Measurements from ENCODE around the gene DIS3L2. TPM values are rescaled to one million over a fixed set of nuclear protein-coding genes. Genes with fewer than 3 reads are reported as not detected.

Gene DIS3L2
- total RNA-seq, 2 donors from 2014 or later, result 39.5 to 42.4 TPM

GRCh38 chr2:231968820-231969219 lies 7.3 kb downstream of the DIS3L2 start:
- Histone ChIP-seq H3K4me1 (ENCODE audit: control insufficient read depth, insufficient read depth, low read length) (no peaks in the 10 kb centered on the region), H3K36me3 (ENCODE audit: control insufficient read depth, insufficient read depth, low read length) (peaks cover 4% of the 10 kb centered on the region), H3K4me3 (ENCODE audit: low read length) (no peak overlapping the region), H3K27me3 (ENCODE audit: control insufficient read depth, insufficient read depth, low read length, poor library complexity, severe bottlenecking) (no peaks in the 10 kb centered on the region), H3K9ac (ENCODE audit: extremely low read depth, low read length, poor library complexity, severe bottlenecking) (no peak overlapping the region), H3K9me3 (ENCODE audit: control insufficient read depth, low read length) (peaks cover 25% of the 10 kb centered on the region), H3K27ac (ENCODE audit: low read depth, low read length) (no peak overlapping the region)
- Mint-ChIP-seq H3K36me3 (ENCODE audit: low read depth) (peaks cover 16% of the 10 kb centered on the region), H3K9me3 (peaks cover 21% of the 10 kb centered on the region), H3K4me1 (no peaks in the 10 kb centered on the region), H3K27ac (no peak overlapping the region), H3K27me3 (ENCODE audit: insufficient read depth) (no peaks in the 10 kb centered on the region), H3K4me3 (no peak overlapping the region)
- DNase-seq, result no peak
- no peak for TF ChIP-seq CTCF (conservative IDR thresholded peaks at IDR 0.05)
- 89 to 95% methylated on average over 5 to 6 of the region's 6 CpGs for WGBS, 2 experiments (ENCODE audit: insufficient coverage in 1 of 2, insufficient read length in 1 of 2)

- WGBS, 2 experiments (ENCODE audit: insufficient coverage in 1 of 2, insufficient read length in 1 of 2), result 75% methylated on average over 3 of the region's 3 CpGs; no CpG with 5 or more reads in 1 of the 2 experiments
- peaks cover 21% of the 10 kb centered on the region for H3K9me3 Mint-ChIP-seq
- DNase-seq, result no peak
- H3K36me3 Mint-ChIP-seq (ENCODE audit: low read depth), result peaks cover 16% of the 10 kb centered on the region
- H3K27ac Mint-ChIP-seq, result no peak overlapping the region
- H3K9me3 ChIP-seq (ENCODE audit: control insufficient read depth, low read length), result peaks cover 25% of the 10 kb centered on the region
- H3K4me1 ChIP-seq (ENCODE audit: control insufficient read depth, insufficient read depth, low read length), result no peaks in the 10 kb centered on the region
- no peaks in the 10 kb centered on the region for H3K4me1 Mint-ChIP-seq
- H3K27ac ChIP-seq (ENCODE audit: low read depth, low read length), result no peak overlapping the region
- TF ChIP-seq CTCF (conservative IDR thresholded peaks at IDR 0.05), result no peak
- no peak overlapping the region for H3K4me3 Mint-ChIP-seq
- H3K36me3 ChIP-seq (ENCODE audit: control insufficient read depth, insufficient read depth, low read length), result peaks cover 4% of the 10 kb centered on the region
- no peak overlapping the region for H3K9ac ChIP-seq (ENCODE audit: extremely low read depth, low read length, poor library complexity, severe bottlenecking)
- no peak overlapping the region for H3K4me3 ChIP-seq (ENCODE audit: low read length)
- H3K27me3 ChIP-seq (ENCODE audit: control insufficient read depth, insufficient read depth, low read length, poor library complexity, severe bottlenecking), result no peaks in the 10 kb centered on the region
- H3K27me3 Mint-ChIP-seq (ENCODE audit: insufficient read depth), result no peaks in the 10 kb centered on the region
Measured at GRCh38 chr2:231970461-231970860, 8.9 kb downstream of the DIS3L2 start.

GRCh38 chr2:231975001-231975400 lies 13.5 kb downstream of the DIS3L2 start:
- Histone ChIP-seq H3K9ac (ENCODE audit: extremely low read depth, low read length, poor library complexity, severe bottlenecking) (no peak overlapping the region), H3K4me3 (ENCODE audit: low read length) (no peak overlapping the region), H3K36me3 (ENCODE audit: control insufficient read depth, insufficient read depth, low read length) (peaks cover 4% of the 10 kb centered on the region), H3K27me3 (ENCODE audit: control insufficient read depth, insufficient read depth, low read length, poor library complexity, severe bottlenecking) (no peaks in the 10 kb centered on the region), H3K9me3 (ENCODE audit: control insufficient read depth, low read length) (peaks cover 3% of the 10 kb centered on the region), H3K27ac (ENCODE audit: low read depth, low read length) (no peak overlapping the region), H3K4me1 (ENCODE audit: control insufficient read depth, insufficient read depth, low read length) (no peaks in the 10 kb centered on the region)
- DNase-seq, result no peak
- Mint-ChIP-seq H3K36me3 (ENCODE audit: low read depth) (peaks cover 3% of the 10 kb centered on the region), H3K4me3 (no peak overlapping the region), H3K9me3 (peaks cover 3% of the 10 kb centered on the region), H3K27ac (no peak overlapping the region), H3K4me1 (peaks cover 2% of the 10 kb centered on the region), H3K27me3 (ENCODE audit: insufficient read depth) (no peaks in the 10 kb centered on the region)
- WGBS, 2 experiments (ENCODE audit: insufficient coverage in 1 of 2, insufficient read length in 1 of 2), result 100% methylated on average over 1 to 2 of the region's 2 CpGs
- no peak for TF ChIP-seq CTCF (conservative IDR thresholded peaks at IDR 0.05)

Data from endodermal cell (in vitro differentiated cells).